ENCODE data around the gene SLC10A3.
"Not testable (repeated sequence)": the region's sequence is repeated elsewhere in the genome, so short reads cannot be mapped to it uniquely, and the experiment has no call there.

DNA sequence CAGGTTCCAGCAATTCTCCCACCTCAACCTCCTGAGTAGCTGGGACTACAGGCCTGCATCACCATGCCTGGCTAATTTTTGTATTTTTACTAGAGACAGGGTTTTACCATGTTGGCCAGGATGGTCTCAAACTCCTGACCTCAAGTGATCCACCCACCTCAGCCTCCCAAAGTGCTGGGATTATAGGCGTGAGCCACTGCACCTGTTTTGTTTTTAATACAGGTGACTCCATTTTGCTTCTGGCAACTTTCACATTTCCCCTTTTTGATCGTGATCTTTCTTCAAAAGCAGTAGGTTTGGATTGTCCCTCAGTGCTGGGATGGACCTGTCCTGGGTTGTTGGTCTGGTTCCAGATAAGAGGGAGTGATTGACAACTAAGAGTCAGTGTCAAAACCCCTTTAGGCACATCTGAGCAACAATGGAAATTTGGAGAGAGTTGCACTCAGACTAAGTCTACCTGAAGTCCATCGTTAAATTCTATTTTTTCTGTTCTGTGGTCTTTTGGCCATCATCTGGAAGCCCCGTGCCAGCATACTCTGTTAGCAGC is 6.2 kb upstream of the SLC10A3 start:
- TF ChIP-seq, protein P1, sequence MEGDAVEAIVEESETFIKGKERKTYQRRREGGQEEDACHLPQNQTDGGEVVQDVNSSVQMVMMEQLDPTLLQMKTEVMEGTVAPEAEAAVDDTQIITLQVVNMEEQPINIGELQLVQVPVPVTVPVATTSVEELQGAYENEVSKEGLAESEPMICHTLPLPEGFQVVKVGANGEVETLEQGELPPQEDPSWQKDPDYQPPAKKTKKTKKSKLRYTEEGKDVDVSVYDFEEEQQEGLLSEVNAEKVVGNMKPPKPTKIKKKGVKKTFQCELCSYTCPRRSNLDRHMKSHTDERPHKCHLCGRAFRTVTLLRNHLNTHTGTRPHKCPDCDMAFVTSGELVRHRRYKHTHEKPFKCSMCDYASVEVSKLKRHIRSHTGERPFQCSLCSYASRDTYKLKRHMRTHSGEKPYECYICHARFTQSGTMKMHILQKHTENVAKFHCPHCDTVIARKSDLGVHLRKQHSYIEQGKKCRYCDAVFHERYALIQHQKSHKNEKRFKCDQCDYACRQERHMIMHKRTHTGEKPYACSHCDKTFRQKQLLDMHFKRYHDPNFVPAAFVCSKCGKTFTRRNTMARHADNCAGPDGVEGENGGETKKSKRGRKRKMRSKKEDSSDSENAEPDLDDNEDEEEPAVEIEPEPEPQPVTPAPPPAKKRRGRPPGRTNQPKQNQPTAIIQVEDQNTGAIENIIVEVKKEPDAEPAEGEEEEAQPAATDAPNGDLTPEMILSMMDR (IDR thresholded peaks at IDR 0.05; ENCODE audit: extremely low read depth in 1 of 2, insufficient read depth in 1 of 2, low read depth in 1 of 2, low read length in 2 of 2) = not testable (repeated sequence)
- TF ChIP-seq POLR2A (IDR thresholded peaks at IDR 0.05; ENCODE audit: low read depth, low read length); JUN (IDR thresholded peaks at IDR 0.05; ENCODE audit: borderline replicate concordance, insufficient read depth, insufficient read length, low read depth): not testable (repeated sequence)
